Right ventricle myocardium inferior (tissue), 1 donor: ENCODE data around the gene SFXN4. TPM values are rescaled to one million over a fixed set of nuclear protein-coding genes. Genes with fewer than 3 reads are reported as not detected.
"Not testable (repeated sequence)": the region's sequence is repeated elsewhere in the genome, so short reads cannot be mapped to it uniquely, and the experiment has no call there.

Source experiments
- ATAC-seq: fragments of 200-7000 bp; cut with Tn5 transposase; one replicate; pipeline ENCODE4 v1.9.1; 2020; ENCODE audit warnings: mild to moderate bottlenecking, moderate library complexity
- DNase-seq: peaks from one replicate; pipeline ENCODE4 v3.0.0; 2021; ENCODE audit errors: missing footprints
- intact Hi-C: fragments of 100-400 bp; cut with DNase I; formaldehyde crosslinking; loops from one replicate; pipeline ENCODE4 v1.11.0; 2022
- total RNA-seq: library from RNA; stranded (reverse); fragmentation: NEBNext Ultra II Directional; extraction: Animal tissue kit (Norgen Biotek cat#: 25700); gene quantifications from one replicate; pipeline ENCODE4 v1.2.1, GENCODE V29; 2021
- donor health status: DM: no; HTN: yes; CAD: no; lungs with severe emphysema.

The SFXN4 gene
- total RNA-seq, 1 donor from 2014 or later = 42.0 TPM

GRCh38 chr10:119159332-119159731 is 6.2 kb downstream of the SFXN4 start:
- intact Hi-C loops = no loop called here
- DNase-seq (no peak), ATAC-seq (no peak)

- no peak for DNase-seq
- ATAC-seq = no peak
- intact Hi-C loops = no loop called here
Measured at GRCh38 chr10:119153661-119154060, 11.9 kb downstream of the SFXN4 start.

- DNase-seq (no peak), ATAC-seq (no peak)
- intact Hi-C loops = no loop called here
Measured at GRCh38 chr10:119153041-119153440, 12.5 kb downstream of the SFXN4 start.

GRCh38 chr10:119151601-119152000 is 13.9 kb downstream of the SFXN4 start:
- DNase-seq, ATAC-seq, intact Hi-C loops: not testable (repeated sequence)

- no peak for DNase-seq
- intact Hi-C loops = no loop called here
- no peak for ATAC-seq
Measured at GRCh38 chr10:119149729-119150128, 15.8 kb downstream of the SFXN4 start.

- no peak for ATAC-seq
- no peak for DNase-seq
- intact Hi-C loops = no loop called here
Measured at GRCh38 chr10:119149157-119149556, 16.4 kb downstream of the SFXN4 start.

GRCh38 chr10:119143657-119144056 is 21.9 kb downstream of the SFXN4 start:
- DNase-seq (no peak), ATAC-seq (no peak)
- intact Hi-C loops = no loop called here

- intact Hi-C loops = no loop called here
- ATAC-seq (no peak), DNase-seq (no peak)
Measured at GRCh38 chr10:119140603-119141245, 24.8 kb downstream of the SFXN4 start.

- DNase-seq = no peak
Measured at GRCh38 chr10:119139464-119140067, 25.9 kb downstream of the SFXN4 start.

GRCh38 chr10:119138346-119139306 is 26.9 kb downstream of the SFXN4 start:
- intact Hi-C loops = no loop called here
- ATAC-seq (no peak), DNase-seq (no peak)

More at GRCh38 chr10:119139464-119140067, 25.9 kb downstream of the SFXN4 start:
- intact Hi-C loops = no loop called here
- ATAC-seq = peak; percentile 55

GRCh38 chr10:119137878-119138277 is 27.6 kb downstream of the SFXN4 start:
- DNase-seq, intact Hi-C loops, ATAC-seq: not testable (repeated sequence)

- intact Hi-C loops = no loop called here
- DNase-seq (no peak), ATAC-seq (no peak)
Measured at GRCh38 chr10:119136084-119136483, 29.4 kb downstream of the SFXN4 start.

- DNase-seq (no peak), ATAC-seq (no peak)
- intact Hi-C loops = no loop called here
Measured at GRCh38 chr10:119135513-119135881, 30.0 kb downstream of the SFXN4 start.

- ATAC-seq (no peak), DNase-seq (no peak)
- intact Hi-C loops = no loop called here
Measured at GRCh38 chr10:119133949-119134348, 31.6 kb downstream of the SFXN4 start.

- no peak for DNase-seq
- intact Hi-C loops = no loop called here
- no peak for ATAC-seq
Measured at GRCh38 chr10:119132521-119133345, 32.8 kb downstream of the SFXN4 start.

GRCh38 chr10:119131512-119132240 is 33.8 kb downstream of the SFXN4 start:
- peak; percentile 63 for ATAC-seq
- no peak for DNase-seq
- intact Hi-C loops = no loop called here

- no peak for DNase-seq
- intact Hi-C loops = no loop called here
- no peak for ATAC-seq
Measured at GRCh38 chr10:119129721-119130120, 35.8 kb downstream of the SFXN4 start.

- DNase-seq (no peak), ATAC-seq (no peak)
- intact Hi-C loops = no loop called here
Measured at GRCh38 chr10:119125942-119126341, 39.6 kb downstream of the SFXN4 start.
